Activated T-cell treated with anti-CD3 and anti-CD28 coated beads, Interleukin-2, amount 50 U/mL, for 24 hours (primary cell): ENCODE measurements around the gene EYS.

Source experiments
- DNase-seq: peaks from one replicate; pipeline ENCODE4 v3.0.0-alpha.2; 2020
- H3K27ac Mint-ChIP-seq: 2 replicates; pipeline ENCODE4 v1.8.0; 2020; ENCODE audit warnings: mild to moderate bottlenecking, mixed read lengths
- H3K27me3 Mint-ChIP-seq: 2 replicates; pipeline ENCODE4 v1.8.0; 2020; ENCODE audit warnings: mixed read lengths
- H3K36me3 Mint-ChIP-seq: 2 replicates; pipeline ENCODE4 v1.8.0; 2020; ENCODE audit warnings: low read depth, mixed read lengths
- H3K4me1 Mint-ChIP-seq: 2 replicates; pipeline ENCODE4 v1.8.0; 2020; ENCODE audit warnings: low read depth, mixed read lengths
- H3K4me3 Mint-ChIP-seq: 2 replicates; pipeline ENCODE4 v1.8.0; 2020; ENCODE audit warnings: mild to moderate bottlenecking, moderate library complexity, mixed read lengths
- H3K9me3 Mint-ChIP-seq: 2 replicates; pipeline ENCODE4 v1.8.0; 2020; ENCODE audit warnings: mixed read lengths

Gene EYS

GRCh38 chr6:64622944-64623343 lies 1084.1 kb downstream of the EYS start:
- Mint-ChIP-seq H3K27me3 (no peaks in the 10 kb centered on the region), H3K27ac (no peak overlapping the region)
- DNase-seq, result no peak

GRCh38 chr6:64602993-64603392 lies 1104.0 kb downstream of the EYS start:
- Mint-ChIP-seq H3K27ac (no peak overlapping the region), H3K4me1 (no peaks in the 10 kb centered on the region), H3K36me3 (no peaks in the 10 kb centered on the region), H3K9me3 (peaks cover 11% of the 10 kb centered on the region), H3K27me3 (no peaks in the 10 kb centered on the region), H3K4me3 (no peak overlapping the region)
- DNase-seq, result no peak

More at GRCh38 chr6:64622944-64623343, 1084.1 kb downstream of the EYS start:
- Mint-ChIP-seq H3K4me3 (no peak overlapping the region), H3K9me3 (peaks cover 8% of the 10 kb centered on the region), H3K36me3 (no peaks in the 10 kb centered on the region), H3K4me1 (no peaks in the 10 kb centered on the region)

- Mint-ChIP-seq H3K36me3 (no peaks in the 10 kb centered on the region), H3K9me3 (peaks cover 17% of the 10 kb centered on the region), H3K4me3 (no peak overlapping the region), H3K27ac (no peak overlapping the region), H3K4me1 (no peaks in the 10 kb centered on the region), H3K27me3 (no peaks in the 10 kb centered on the region)
- no peak for DNase-seq
Measured at GRCh38 chr6:64591676-64592036, 1115.4 kb downstream of the EYS start.

- DNase-seq, result no peak
- H3K36me3 Mint-ChIP-seq, result no peaks in the 10 kb centered on the region
- no peaks in the 10 kb centered on the region for H3K4me1 Mint-ChIP-seq
- H3K27ac Mint-ChIP-seq, result no peak overlapping the region
- no peak overlapping the region for H3K4me3 Mint-ChIP-seq
- H3K9me3 Mint-ChIP-seq, result peaks cover 17% of the 10 kb centered on the region
- H3K27me3 Mint-ChIP-seq, result no peaks in the 10 kb centered on the region
Measured at GRCh38 chr6:64590965-64591675, 1115.9 kb downstream of the EYS start.

GRCh38 chr6:64589961-64590360 lies 1117.1 kb downstream of the EYS start:
- no peaks in the 10 kb centered on the region for H3K36me3 Mint-ChIP-seq
- H3K4me1 Mint-ChIP-seq, result no peaks in the 10 kb centered on the region
- H3K9me3 Mint-ChIP-seq, result peaks cover 17% of the 10 kb centered on the region
- DNase-seq, result no peak
- no peaks in the 10 kb centered on the region for H3K27me3 Mint-ChIP-seq
- H3K27ac Mint-ChIP-seq, result no peak overlapping the region
- H3K4me3 Mint-ChIP-seq, result no peak overlapping the region

- no peak for DNase-seq
- Mint-ChIP-seq H3K36me3 (no peaks in the 10 kb centered on the region), H3K4me3 (no peak overlapping the region), H3K27me3 (no peaks in the 10 kb centered on the region), H3K9me3 (peaks cover 8% of the 10 kb centered on the region), H3K4me1 (no peaks in the 10 kb centered on the region), H3K27ac (no peak overlapping the region)
Measured at GRCh38 chr6:64580346-64580745, 1126.7 kb downstream of the EYS start.

GRCh38 chr6:64553249-64553786 lies 1153.7 kb downstream of the EYS start:
- H3K27ac Mint-ChIP-seq, result no peak overlapping the region
- H3K4me3 Mint-ChIP-seq, result no peak overlapping the region
- no peak for DNase-seq
- H3K27me3 Mint-ChIP-seq, result no peaks in the 10 kb centered on the region
- peaks cover 10% of the 10 kb centered on the region for H3K9me3 Mint-ChIP-seq
- H3K36me3 Mint-ChIP-seq, result no peaks in the 10 kb centered on the region
- no peaks in the 10 kb centered on the region for H3K4me1 Mint-ChIP-seq

GRCh38 chr6:64547594-64548268 lies 1159.3 kb downstream of the EYS start:
- H3K4me1 Mint-ChIP-seq, result no peaks in the 10 kb centered on the region
- no peaks in the 10 kb centered on the region for H3K27me3 Mint-ChIP-seq
- H3K9me3 Mint-ChIP-seq, result peaks cover 10% of the 10 kb centered on the region
- DNase-seq, result no peak
- H3K36me3 Mint-ChIP-seq, result no peaks in the 10 kb centered on the region
- no peak overlapping the region for H3K4me3 Mint-ChIP-seq
- H3K27ac Mint-ChIP-seq, result no peak overlapping the region

- no peaks in the 10 kb centered on the region for H3K4me1 Mint-ChIP-seq
- H3K27ac Mint-ChIP-seq, result no peak overlapping the region
- no peaks in the 10 kb centered on the region for H3K27me3 Mint-ChIP-seq
- H3K4me3 Mint-ChIP-seq, result no peak overlapping the region
- DNase-seq, result no peak
- peaks cover 10% of the 10 kb centered on the region for H3K9me3 Mint-ChIP-seq
- no peaks in the 10 kb centered on the region for H3K36me3 Mint-ChIP-seq
Measured at GRCh38 chr6:64539917-64540316, 1167.1 kb downstream of the EYS start.

- Mint-ChIP-seq H3K9me3 (peaks cover 10% of the 10 kb centered on the region), H3K4me1 (no peaks in the 10 kb centered on the region), H3K27ac (no peak overlapping the region), H3K27me3 (no peaks in the 10 kb centered on the region), H3K4me3 (no peak overlapping the region), H3K36me3 (no peaks in the 10 kb centered on the region)
- DNase-seq, result no peak
Measured at GRCh38 chr6:64538722-64539121, 1168.3 kb downstream of the EYS start.

- H3K36me3 Mint-ChIP-seq, result no peaks in the 10 kb centered on the region
- no peak overlapping the region for H3K4me3 Mint-ChIP-seq
- H3K4me1 Mint-ChIP-seq, result no peaks in the 10 kb centered on the region
- no peaks in the 10 kb centered on the region for H3K27me3 Mint-ChIP-seq
- peaks cover 24% of the 10 kb centered on the region for H3K9me3 Mint-ChIP-seq
- no peak for DNase-seq
- H3K27ac Mint-ChIP-seq, result no peak overlapping the region
Measured at GRCh38 chr6:64527899-64528298, 1179.1 kb downstream of the EYS start.

- H3K27ac Mint-ChIP-seq, result no peak overlapping the region
- no peaks in the 10 kb centered on the region for H3K4me1 Mint-ChIP-seq
- no peak overlapping the region for H3K4me3 Mint-ChIP-seq
- peaks cover 28% of the 10 kb centered on the region for H3K9me3 Mint-ChIP-seq
- no peaks in the 10 kb centered on the region for H3K27me3 Mint-ChIP-seq
- H3K36me3 Mint-ChIP-seq, result no peaks in the 10 kb centered on the region
- no peak for DNase-seq
Measured at GRCh38 chr6:64522859-64523258, 1184.2 kb downstream of the EYS start.

- Mint-ChIP-seq H3K9me3 (peaks cover 22% of the 10 kb centered on the region), H3K36me3 (no peaks in the 10 kb centered on the region)
- no peak for DNase-seq
Measured at GRCh38 chr6:64520050-64520449, 1187.0 kb downstream of the EYS start.

GRCh38 chr6:64516393-64516792 lies 1190.6 kb downstream of the EYS start:
- Mint-ChIP-seq H3K27ac (no peak overlapping the region), H3K9me3 (peaks cover 12% of the 10 kb centered on the region), H3K27me3 (no peaks in the 10 kb centered on the region), H3K36me3 (no peaks in the 10 kb centered on the region), H3K4me3 (no peak overlapping the region), H3K4me1 (no peaks in the 10 kb centered on the region)
- DNase-seq, result no peak

More at GRCh38 chr6:64520050-64520449, 1187.0 kb downstream of the EYS start:
- Mint-ChIP-seq H3K27me3 (no peaks in the 10 kb centered on the region), H3K4me3 (no peak overlapping the region), H3K27ac (no peak overlapping the region), H3K4me1 (no peaks in the 10 kb centered on the region)

GRCh38 chr6:64507661-64508060 lies 1199.4 kb downstream of the EYS start:
- Mint-ChIP-seq H3K9me3 (peaks cover 16% of the 10 kb centered on the region), H3K4me3 (no peak overlapping the region)
- no peak for DNase-seq

More at GRCh38 chr6:64507661-64508060, 1199.4 kb downstream of the EYS start:
- Mint-ChIP-seq H3K27me3 (no peaks in the 10 kb centered on the region), H3K4me1 (no peaks in the 10 kb centered on the region), H3K27ac (no peak overlapping the region), H3K36me3 (no peaks in the 10 kb centered on the region)
